GM23338 (cell line): ENCODE data around the gene PDE7B. TPM values are rescaled to one million over a fixed set of nuclear protein-coding genes. Genes with fewer than 3 reads are reported as not detected.

Experiments
- ATAC-seq: fragments of 200-7000 bp; cut with Tn5 transposase; 3 replicates; pipeline ENCODE4 v1.9.1; 2020
- DNase-seq: peaks from one replicate; pipeline ENCODE4 v3.0.0-alpha.2; 2015; ENCODE audit warnings: low spot score
- H2AFZ ChIP-seq: fragments of 200-600 bp; sonication (generic); 2 replicates; pipeline ENCODE4 v1.8.0; 2016; ENCODE audit warnings: antibody characterized with exemption, mild to moderate bottlenecking, moderate library complexity
- H3F3A ChIP-seq: fragments of 200-600 bp; sonication (generic); replicated peaks from 2 replicates; pipeline ENCODE4 v1.8.0; 2017; ENCODE audit warnings: antibody characterized with exemption, mixed run types, low read depth
- H3K27ac ChIP-seq: fragments of 200-600 bp; sonication (generic); 2 replicates; pipeline ENCODE4 v1.6.1; 2016; ENCODE audit warnings: low read depth
- H3K27me3 ChIP-seq: fragments of 200-600 bp; sonication (generic); 2 replicates; pipeline ENCODE4 v1.8.0; 2016; ENCODE audit warnings: mild to moderate bottlenecking, mixed run types, moderate library complexity; ENCODE audit not compliant: insufficient read depth
- H3K36me3 ChIP-seq: fragments of 200-600 bp; sonication (generic); 2 replicates; pipeline ENCODE4 v1.8.0; 2016; ENCODE audit warnings: mild to moderate bottlenecking; ENCODE audit not compliant: insufficient read depth
- H3K4me1 ChIP-seq: fragments of 200-600 bp; sonication (generic); 2 replicates; pipeline ENCODE4 v1.8.0; 2016; ENCODE audit warnings: mild to moderate bottlenecking, moderate library complexity; ENCODE audit not compliant: insufficient read depth
- H3K4me2 ChIP-seq: fragments of 200-600 bp; sonication (generic); 2 replicates; pipeline ENCODE4 v1.7.1; 2017; ENCODE audit warnings: mixed run types
- H3K4me3 ChIP-seq: fragments of 200-600 bp; sonication (generic); 2 replicates; pipeline ENCODE4 v1.6.1; 2016; ENCODE audit warnings: mixed run types
- H3K79me2 ChIP-seq: fragments of 200-600 bp; sonication (generic); replicated peaks from 2 replicates; pipeline ENCODE4 v1.8.0; 2017; ENCODE audit warnings: mild to moderate bottlenecking; ENCODE audit not compliant: insufficient read depth
- H3K9me2 ChIP-seq: fragments of 200-600 bp; sonication (generic); 2 replicates; pipeline ENCODE4 v1.8.0; 2017; ENCODE audit not compliant: insufficient read depth
- H4K20me1 ChIP-seq: fragments of 200-600 bp; sonication (generic); replicated peaks from 2 replicates; pipeline ENCODE4 v1.8.0; 2017; ENCODE audit warnings: mild to moderate bottlenecking; ENCODE audit not compliant: insufficient read depth
- H3K27ac Mint-ChIP-seq: 2 replicates; pipeline ENCODE4 v1.8.0; 2020; ENCODE audit warnings: inconsistent platforms, mild to moderate bottlenecking, moderate library complexity, mixed read lengths
- H3K27me3 Mint-ChIP-seq: 3 replicates; pipeline ENCODE4 v1.8.0; 2022; ENCODE audit warnings: low read depth, mild to moderate bottlenecking, moderate library complexity, mixed read lengths, inconsistent platforms; ENCODE audit not compliant: insufficient read depth, poor library complexity
- H3K36me3 Mint-ChIP-seq: 3 replicates; pipeline ENCODE4 v1.8.0; 2021; ENCODE audit warnings: low read depth, mild to moderate bottlenecking, inconsistent platforms, moderate library complexity, mixed read lengths
- H3K4me1 Mint-ChIP-seq: 3 replicates; pipeline ENCODE4 v1.8.0; 2020; ENCODE audit warnings: mild to moderate bottlenecking, inconsistent platforms, mixed read lengths
- H3K4me3 Mint-ChIP-seq: 3 replicates; pipeline ENCODE4 v1.8.0; 2021; ENCODE audit warnings: moderate library complexity, mild to moderate bottlenecking, inconsistent platforms, mixed read lengths
- H3K9me3 Mint-ChIP-seq: 3 replicates; pipeline ENCODE4 v1.8.0; 2020; ENCODE audit warnings: moderate library complexity, mild to moderate bottlenecking, inconsistent platforms, mixed read lengths
- CREB1 ChIP-seq: fragments of 250-450 bp; sonication (Bioruptor Pico); IDR thresholded peaks from 2 replicates; pipeline ENCODE4 v1.5.0; 2020; ENCODE audit warnings: low read depth, mild to moderate bottlenecking, moderate library complexity
- EZH2 ChIP-seq: fragments of 200-600 bp; sonication (generic); IDR thresholded peaks from one replicate; pipeline ENCODE4 v1.8.0; 2017; ENCODE audit warnings: antibody characterized with exemption, mild to moderate bottlenecking, low read depth; ENCODE audit not compliant: unreplicated experiment
- EZH2phosphoT487 ChIP-seq: fragments of 200-600 bp; sonication (generic); IDR thresholded peaks from one replicate; pipeline ENCODE4 v1.8.1; 2018; ENCODE audit warnings: antibody characterized with exemption; ENCODE audit not compliant: unreplicated experiment
- JUNB ChIP-seq: IDR thresholded peaks from one replicate; pipeline ENCODE4 v1.6.1; 2016; ENCODE audit warnings: antibody characterized with exemption; ENCODE audit not compliant: unreplicated experiment
- NANOG ChIP-seq: IDR thresholded peaks from 2 replicates; pipeline ENCODE4 v1.6.1; 2016; ENCODE audit warnings: antibody characterized with exemption, borderline replicate concordance
- POLR2AphosphoS5 ChIP-seq: IDR thresholded peaks from 2 replicates; pipeline ENCODE4 v1.6.1; 2016; ENCODE audit warnings: antibody characterized with exemption, low read depth
- ZNF331 ChIP-seq: fragments of 250-450 bp; sonication (Bioruptor Pico); IDR thresholded peaks from 2 replicates; pipeline ENCODE4 v1.5.0; 2020; ENCODE audit warnings: low read depth, mild to moderate bottlenecking, moderate library complexity
- polyA plus RNA-seq: library from polyadenylated mRNA; unstranded; fragments of >200 nt; fragmentation: Nextera tagmentation; extraction: Ambion mirVana; gene quantifications from 2 replicates; pipeline ENCODE4 v1.2.1, GENCODE V29; 2016
- total RNA-seq: library from RNA; depleted of rRNA; stranded (reverse); fragments of >200 nt; shearing (Covaris generic); gene quantifications from 2 replicates; pipeline ENCODE4 v1.2.3, GENCODE V29; 2014
- TF ChIP-seq, protein P1 (sequence below): fragments of 250-450 bp; sonication (Bioruptor Pico); IDR thresholded peaks from 2 replicates; pipeline ENCODE4 v1.5.0; 2020; ENCODE audit warnings: mild to moderate bottlenecking, moderate library complexity
- TF ChIP-seq, protein P2 (sequence below), 2 experiments: fragments of 200-600 bp in 1 of 2; sonication (generic) in 1 of 2; conservative IDR thresholded peaks; 2 replicates each; pipeline versions ENCODE4 v1.5.1 to v1.6.1; 2016 to 2017; ENCODE audit warnings: antibody characterized with exemption in 2 of 2, low read depth in 2 of 2, mild to moderate bottlenecking in 2 of 2, moderate library complexity in 1 of 2
- TF ChIP-seq, protein P3 (sequence below): IDR thresholded peaks from 2 replicates; pipeline ENCODE4 v1.6.1; 2016; ENCODE audit warnings: antibody characterized with exemption
- TF ChIP-seq, protein P4 (sequence below): IDR thresholded peaks from one replicate; pipeline ENCODE4 v1.6.1; 2018; ENCODE audit warnings: antibody characterized with exemption; ENCODE audit not compliant: unreplicated experiment

The PDE7B gene
- total and polyA plus RNA-seq, 2 experiments from 2014 or later, result 0.07 TPM; not detected in 1

- no peak for TF ChIP-seq EZH2
- TF ChIP-seq ZNF331 (CRISPR knock-in tag), result no peak
- TF ChIP-seq, protein P1, sequence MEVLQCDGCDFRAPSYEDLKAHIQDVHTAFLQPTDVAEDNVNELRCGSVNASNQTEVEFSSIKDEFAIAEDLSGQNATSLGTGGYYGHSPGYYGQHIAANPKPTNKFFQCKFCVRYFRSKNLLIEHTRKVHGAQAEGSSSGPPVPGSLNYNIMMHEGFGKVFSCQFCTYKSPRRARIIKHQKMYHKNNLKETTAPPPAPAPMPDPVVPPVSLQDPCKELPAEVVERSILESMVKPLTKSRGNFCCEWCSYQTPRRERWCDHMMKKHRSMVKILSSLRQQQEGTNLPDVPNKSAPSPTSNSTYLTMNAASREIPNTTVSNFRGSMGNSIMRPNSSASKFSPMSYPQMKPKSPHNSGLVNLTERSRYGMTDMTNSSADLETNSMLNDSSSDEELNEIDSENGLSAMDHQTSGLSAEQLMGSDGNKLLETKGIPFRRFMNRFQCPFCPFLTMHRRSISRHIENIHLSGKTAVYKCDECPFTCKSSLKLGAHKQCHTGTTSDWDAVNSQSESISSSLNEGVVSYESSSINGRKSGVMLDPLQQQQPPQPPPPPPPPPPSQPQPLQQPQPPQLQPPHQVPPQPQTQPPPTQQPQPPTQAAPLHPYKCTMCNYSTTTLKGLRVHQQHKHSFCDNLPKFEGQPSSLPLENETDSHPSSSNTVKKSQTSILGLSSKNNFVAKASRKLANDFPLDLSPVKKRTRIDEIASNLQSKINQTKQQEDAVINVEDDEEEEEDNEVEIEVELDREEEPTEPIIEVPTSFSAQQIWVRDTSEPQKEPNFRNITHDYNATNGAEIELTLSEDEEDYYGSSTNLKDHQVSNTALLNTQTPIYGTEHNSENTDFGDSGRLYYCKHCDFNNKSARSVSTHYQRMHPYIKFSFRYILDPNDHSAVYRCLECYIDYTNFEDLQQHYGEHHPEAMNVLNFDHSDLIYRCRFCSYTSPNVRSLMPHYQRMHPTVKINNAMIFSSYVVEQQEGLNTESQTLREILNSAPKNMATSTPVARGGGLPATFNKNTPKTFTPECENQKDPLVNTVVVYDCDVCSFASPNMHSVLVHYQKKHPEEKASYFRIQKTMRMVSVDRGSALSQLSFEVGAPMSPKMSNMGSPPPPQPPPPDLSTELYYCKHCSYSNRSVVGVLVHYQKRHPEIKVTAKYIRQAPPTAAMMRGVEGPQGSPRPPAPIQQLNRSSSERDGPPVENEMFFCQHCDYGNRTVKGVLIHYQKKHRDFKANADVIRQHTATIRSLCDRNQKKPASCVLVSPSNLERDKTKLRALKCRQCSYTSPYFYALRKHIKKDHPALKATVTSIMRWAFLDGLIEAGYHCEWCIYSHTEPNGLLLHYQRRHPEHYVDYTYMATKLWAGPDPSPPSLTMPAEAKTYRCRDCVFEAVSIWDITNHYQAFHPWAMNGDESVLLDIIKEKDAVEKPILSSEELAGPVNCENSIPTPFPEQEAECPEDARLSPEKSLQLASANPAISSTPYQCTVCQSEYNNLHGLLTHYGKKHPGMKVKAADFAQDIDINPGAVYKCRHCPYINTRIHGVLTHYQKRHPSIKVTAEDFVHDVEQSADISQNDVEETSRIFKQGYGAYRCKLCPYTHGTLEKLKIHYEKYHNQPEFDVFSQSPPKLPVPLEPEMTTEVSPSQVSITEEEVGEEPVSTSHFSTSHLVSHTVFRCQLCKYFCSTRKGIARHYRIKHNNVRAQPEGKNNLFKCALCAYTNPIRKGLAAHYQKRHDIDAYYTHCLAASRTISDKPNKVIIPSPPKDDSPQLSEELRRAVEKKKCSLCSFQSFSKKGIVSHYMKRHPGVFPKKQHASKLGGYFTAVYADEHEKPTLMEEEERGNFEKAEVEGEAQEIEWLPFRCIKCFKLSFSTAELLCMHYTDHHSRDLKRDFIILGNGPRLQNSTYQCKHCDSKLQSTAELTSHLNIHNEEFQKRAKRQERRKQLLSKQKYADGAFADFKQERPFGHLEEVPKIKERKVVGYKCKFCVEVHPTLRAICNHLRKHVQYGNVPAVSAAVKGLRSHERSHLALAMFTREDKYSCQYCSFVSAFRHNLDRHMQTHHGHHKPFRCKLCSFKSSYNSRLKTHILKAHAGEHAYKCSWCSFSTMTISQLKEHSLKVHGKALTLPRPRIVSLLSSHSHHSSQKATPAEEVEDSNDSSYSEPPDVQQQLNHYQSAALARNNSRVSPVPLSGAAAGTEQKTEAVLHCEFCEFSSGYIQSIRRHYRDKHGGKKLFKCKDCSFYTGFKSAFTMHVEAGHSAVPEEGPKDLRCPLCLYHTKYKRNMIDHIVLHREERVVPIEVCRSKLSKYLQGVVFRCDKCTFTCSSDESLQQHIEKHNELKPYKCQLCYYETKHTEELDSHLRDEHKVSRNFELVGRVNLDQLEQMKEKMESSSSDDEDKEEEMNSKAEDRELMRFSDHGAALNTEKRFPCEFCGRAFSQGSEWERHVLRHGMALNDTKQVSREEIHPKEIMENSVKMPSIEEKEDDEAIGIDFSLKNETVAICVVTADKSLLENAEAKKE (CRISPR knock-in tag), result no peak
- no peak for TF ChIP-seq NANOG
- TF ChIP-seq POLR2AphosphoS5, result no peak
- TF ChIP-seq CREB1 (CRISPR knock-in tag), result no peak
These were observed 8.7 kb upstream of the PDE7B start (continued) for GRCh38 chr6:135842618-135843392.

- Histone ChIP-seq H2AFZ (no peak overlapping the region), H3K4me3 (no peak overlapping the region), H3K4me2 (no peak overlapping the region), H3K27me3 (no peaks in the 10 kb centered on the region), H3K36me3 (no peaks in the 10 kb centered on the region), H3F3A (no peaks in the 10 kb centered on the region), H3K4me1 (0 out of 2 replicates have a peak, but pooled peaks cover 5% of the 10 kb centered on the region), H3K79me2 (no peaks in the 10 kb centered on the region), H4K20me1 (no peaks in the 10 kb centered on the region), H3K27ac (no peak overlapping the region), H3K9me2 (no peaks in the 10 kb centered on the region; the same call in none of the 2 replicates)
- H3K27ac Mint-ChIP-seq, result no peak overlapping the region
- no peaks in the 10 kb centered on the region for H3K36me3 Mint-ChIP-seq
- ATAC-seq, result no peak; the same call in 2 of the 3 replicates
- no peak overlapping the region for H3K4me3 Mint-ChIP-seq
- no peaks in the 10 kb centered on the region for H3K9me3 Mint-ChIP-seq
- H3K27me3 Mint-ChIP-seq, result peaks cover 2% of the 10 kb centered on the region
- peaks cover 18% of the 10 kb centered on the region for H3K4me1 Mint-ChIP-seq
- no peak for DNase-seq
- TF ChIP-seq NANOG, result no peak
- no peak for TF ChIP-seq ZNF331 (CRISPR knock-in tag)
- TF ChIP-seq, protein P2, sequence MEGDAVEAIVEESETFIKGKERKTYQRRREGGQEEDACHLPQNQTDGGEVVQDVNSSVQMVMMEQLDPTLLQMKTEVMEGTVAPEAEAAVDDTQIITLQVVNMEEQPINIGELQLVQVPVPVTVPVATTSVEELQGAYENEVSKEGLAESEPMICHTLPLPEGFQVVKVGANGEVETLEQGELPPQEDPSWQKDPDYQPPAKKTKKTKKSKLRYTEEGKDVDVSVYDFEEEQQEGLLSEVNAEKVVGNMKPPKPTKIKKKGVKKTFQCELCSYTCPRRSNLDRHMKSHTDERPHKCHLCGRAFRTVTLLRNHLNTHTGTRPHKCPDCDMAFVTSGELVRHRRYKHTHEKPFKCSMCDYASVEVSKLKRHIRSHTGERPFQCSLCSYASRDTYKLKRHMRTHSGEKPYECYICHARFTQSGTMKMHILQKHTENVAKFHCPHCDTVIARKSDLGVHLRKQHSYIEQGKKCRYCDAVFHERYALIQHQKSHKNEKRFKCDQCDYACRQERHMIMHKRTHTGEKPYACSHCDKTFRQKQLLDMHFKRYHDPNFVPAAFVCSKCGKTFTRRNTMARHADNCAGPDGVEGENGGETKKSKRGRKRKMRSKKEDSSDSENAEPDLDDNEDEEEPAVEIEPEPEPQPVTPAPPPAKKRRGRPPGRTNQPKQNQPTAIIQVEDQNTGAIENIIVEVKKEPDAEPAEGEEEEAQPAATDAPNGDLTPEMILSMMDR (conservative IDR thresholded peaks at IDR 0.05; ENCODE audit: low read depth in 2 of 2), result no peak
- TF ChIP-seq, protein P3, sequence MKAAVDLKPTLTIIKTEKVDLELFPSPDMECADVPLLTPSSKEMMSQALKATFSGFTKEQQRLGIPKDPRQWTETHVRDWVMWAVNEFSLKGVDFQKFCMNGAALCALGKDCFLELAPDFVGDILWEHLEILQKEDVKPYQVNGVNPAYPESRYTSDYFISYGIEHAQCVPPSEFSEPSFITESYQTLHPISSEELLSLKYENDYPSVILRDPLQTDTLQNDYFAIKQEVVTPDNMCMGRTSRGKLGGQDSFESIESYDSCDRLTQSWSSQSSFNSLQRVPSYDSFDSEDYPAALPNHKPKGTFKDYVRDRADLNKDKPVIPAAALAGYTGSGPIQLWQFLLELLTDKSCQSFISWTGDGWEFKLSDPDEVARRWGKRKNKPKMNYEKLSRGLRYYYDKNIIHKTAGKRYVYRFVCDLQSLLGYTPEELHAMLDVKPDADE, result no peak
- no peak for TF ChIP-seq EZH2
- no peak for TF ChIP-seq EZH2phosphoT487
- no peak for TF ChIP-seq JUNB
- TF ChIP-seq, protein P4, sequence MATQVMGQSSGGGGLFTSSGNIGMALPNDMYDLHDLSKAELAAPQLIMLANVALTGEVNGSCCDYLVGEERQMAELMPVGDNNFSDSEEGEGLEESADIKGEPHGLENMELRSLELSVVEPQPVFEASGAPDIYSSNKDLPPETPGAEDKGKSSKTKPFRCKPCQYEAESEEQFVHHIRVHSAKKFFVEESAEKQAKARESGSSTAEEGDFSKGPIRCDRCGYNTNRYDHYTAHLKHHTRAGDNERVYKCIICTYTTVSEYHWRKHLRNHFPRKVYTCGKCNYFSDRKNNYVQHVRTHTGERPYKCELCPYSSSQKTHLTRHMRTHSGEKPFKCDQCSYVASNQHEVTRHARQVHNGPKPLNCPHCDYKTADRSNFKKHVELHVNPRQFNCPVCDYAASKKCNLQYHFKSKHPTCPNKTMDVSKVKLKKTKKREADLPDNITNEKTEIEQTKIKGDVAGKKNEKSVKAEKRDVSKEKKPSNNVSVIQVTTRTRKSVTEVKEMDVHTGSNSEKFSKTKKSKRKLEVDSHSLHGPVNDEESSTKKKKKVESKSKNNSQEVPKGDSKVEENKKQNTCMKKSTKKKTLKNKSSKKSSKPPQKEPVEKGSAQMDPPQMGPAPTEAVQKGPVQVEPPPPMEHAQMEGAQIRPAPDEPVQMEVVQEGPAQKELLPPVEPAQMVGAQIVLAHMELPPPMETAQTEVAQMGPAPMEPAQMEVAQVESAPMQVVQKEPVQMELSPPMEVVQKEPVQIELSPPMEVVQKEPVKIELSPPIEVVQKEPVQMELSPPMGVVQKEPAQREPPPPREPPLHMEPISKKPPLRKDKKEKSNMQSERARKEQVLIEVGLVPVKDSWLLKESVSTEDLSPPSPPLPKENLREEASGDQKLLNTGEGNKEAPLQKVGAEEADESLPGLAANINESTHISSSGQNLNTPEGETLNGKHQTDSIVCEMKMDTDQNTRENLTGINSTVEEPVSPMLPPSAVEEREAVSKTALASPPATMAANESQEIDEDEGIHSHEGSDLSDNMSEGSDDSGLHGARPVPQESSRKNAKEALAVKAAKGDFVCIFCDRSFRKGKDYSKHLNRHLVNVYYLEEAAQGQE, result no peak
- TF ChIP-seq CREB1 (CRISPR knock-in tag), result no peak
These were observed 619 bp upstream of the PDE7B start for GRCh38 chr6:135850882-135851281.
